ENCODE data around the gene YBX3. TPM values are rescaled to one million over a fixed set of nuclear protein-coding genes. Genes with fewer than 3 reads are reported as not detected.

YBX3 gene
- total RNA-seq, 1 experiment from 2014 or later, result 567 TPM

- H3K27me3 ChIP-seq (ENCODE audit: insufficient read depth, low read depth), result no peaks in the 10 kb centered on the region
- DNase-seq, result no peak
- no peaks in the 10 kb centered on the region for H4K20me1 ChIP-seq (ENCODE audit: insufficient read depth)
- no peaks in the 10 kb centered on the region for H3K36me3 ChIP-seq (ENCODE audit: low read depth)
- TF ChIP-seq EZH2 (IDR thresholded peaks at IDR 0.05; ENCODE audit: low read depth), result no peak
- no peak for TF ChIP-seq CTCF (conservative IDR thresholded peaks at IDR 0.05)
- no peaks in the 10 kb centered on the region for H3K9me2 ChIP-seq (ENCODE audit: insufficient read depth)
- H3F3A ChIP-seq (ENCODE audit: insufficient read depth, low read depth), result peaks cover 10% of the 10 kb centered on the region
- H3K79me2 ChIP-seq (ENCODE audit: low read depth), result no peaks in the 10 kb centered on the region
- ChIA-PET CTCF (no interaction called here), POLR2A (ENCODE audit: unreplicated experiment) (no interaction called here)
- intact Hi-C loops (cut with micrococcal nuclease; ENCODE audit: unreplicated experiment), result no loop called here
- H3K9me3 ChIP-seq (ENCODE audit: insufficient read depth, low read depth), result no peaks in the 10 kb centered on the region
- BruUV-seq (replicated peaks), result no TSS peak
- H3K4me1 ChIP-seq (replicated peaks; ENCODE audit: insufficient read depth), result no peaks in the 10 kb centered on the region
- no peak overlapping the region for H3K27ac ChIP-seq
- no peak overlapping the region for H3K4me3 ChIP-seq
- no peak overlapping the region for H3K4me2 ChIP-seq
- H2AFZ ChIP-seq, result no peak overlapping the region
Measured at GRCh38 chr12:10689146-10689545, 34.0 kb downstream of the YBX3 start.

- H3K4me3 ChIP-seq, result no peak overlapping the region
- ChIA-PET CTCF (no interaction called here), POLR2A (ENCODE audit: unreplicated experiment) (no interaction called here)
- DNase-seq, result no peak
- TF ChIP-seq EZH2 (IDR thresholded peaks at IDR 0.05; ENCODE audit: low read depth) (no peak), CTCF (conservative IDR thresholded peaks at IDR 0.05) (no peak)
- no peaks in the 10 kb centered on the region for H3K79me2 ChIP-seq (ENCODE audit: low read depth)
- H3K27me3 ChIP-seq (ENCODE audit: insufficient read depth, low read depth), result no peaks in the 10 kb centered on the region
- no peaks in the 10 kb centered on the region for H4K20me1 ChIP-seq (ENCODE audit: insufficient read depth)
- H3K4me2 ChIP-seq, result no peak overlapping the region
- no peaks in the 10 kb centered on the region for H3K9me3 ChIP-seq (ENCODE audit: insufficient read depth, low read depth)
- H2AFZ ChIP-seq, result no peak overlapping the region
- H3K9me2 ChIP-seq (ENCODE audit: insufficient read depth), result no peaks in the 10 kb centered on the region
- peaks cover 10% of the 10 kb centered on the region; the same call in 1 of the 2 replicates for H3F3A ChIP-seq (ENCODE audit: insufficient read depth, low read depth)
- H3K4me1 ChIP-seq (replicated peaks; ENCODE audit: insufficient read depth), result no peaks in the 10 kb centered on the region
- H3K27ac ChIP-seq, result no peak overlapping the region
- intact Hi-C loops (cut with micrococcal nuclease; ENCODE audit: unreplicated experiment), result no loop called here
- H3K36me3 ChIP-seq (ENCODE audit: low read depth), result no peaks in the 10 kb centered on the region
- BruUV-seq (replicated peaks), result no TSS peak
Measured at GRCh38 chr12:10688042-10688441, 35.1 kb downstream of the YBX3 start.

GRCh38 chr12:10673659-10674384 is 49.3 kb downstream of the YBX3 start, which contains the start of gene STYK1:
TSS of gene STYK1 (minus strand) at chr12:10674052. CDS start at chr12:10634618, 39,434 bp downstream.
- Histone ChIP-seq H3K4me2 (peak within 1 kb of the TSS; percentile 82), H3K36me3 (ENCODE audit: low read depth) (no peaks in the 10 kb centered on the region), H3K4me3 (peak within 1 kb of the TSS; percentile 76), H3K9me3 (ENCODE audit: insufficient read depth, low read depth) (no peaks in the 10 kb centered on the region), H3K9me2 (ENCODE audit: insufficient read depth) (no peaks in the 10 kb centered on the region), H3K27ac (peak within 1 kb of the TSS; percentile 77), H3K4me1 (replicated peaks; ENCODE audit: insufficient read depth) (peaks cover 11% of the 10 kb centered on the region; the same call in 1 of the 2 replicates), H2AFZ (peak within 1 kb of the TSS; percentile 96), H3K27me3 (ENCODE audit: insufficient read depth, low read depth) (no peaks in the 10 kb centered on the region), H4K20me1 (ENCODE audit: insufficient read depth) (no peaks in the 10 kb centered on the region; the same call in 1 of the 2 replicates), H3F3A (ENCODE audit: insufficient read depth, low read depth) (peaks cover 11% of the 10 kb centered on the region), H3K79me2 (ENCODE audit: low read depth) (peaks cover 15% of the 10 kb centered on the region; the same call in 1 of the 2 replicates)
- peak; percentile 89 to 95 for DNase-seq
- CTCF ChIA-PET, result interaction anchor here (0.6 to 0.7 kb wide), 2 partner anchors 44 to 111 kb away, joined by 6 to 9 read pairs; no protein-coding TSS in a partner anchor
- POLR2A ChIA-PET (ENCODE audit: unreplicated experiment), result interaction anchor here (0.8 kb wide), 1 partner anchor 161 kb away, joined by 4 read pairs; no protein-coding TSS in a partner anchor
- TF ChIP-seq EZH2 (IDR thresholded peaks at IDR 0.05; ENCODE audit: low read depth), result no peak
- peak; percentile 99 for TF ChIP-seq CTCF (conservative IDR thresholded peaks at IDR 0.05)
- BruUV-seq (replicated peaks), result no TSS peak
- intact Hi-C loops (cut with micrococcal nuclease; ENCODE audit: unreplicated experiment), result loop anchor here (1.0 to 5.0 kb wide), 14 partner anchors 40 to 922 kb away; partner anchors contain the start of genes CLEC9A and MAGOHB
